Breast epithelium (tissue), 3 donors: ENCODE data around the gene SLC9A6.

Experiments
- CTCF ChIP-seq, 3 donors: fragments of 450-650 bp; IDR thresholded peaks; one replicate each; pipeline ENCODE4 v1.5.1; 2016 to 2017; ENCODE audit warnings: antibody characterized with exemption in 3 of 3, mild to moderate bottlenecking in 3 of 3, moderate library complexity in 3 of 3
- POLR2A ChIP-seq: fragments of 450-650 bp; IDR thresholded peaks from one replicate; pipeline ENCODE4 v1.6.1; 2016; ENCODE audit warnings: antibody characterized with exemption, mild to moderate bottlenecking, moderate library complexity
- POLR2AphosphoS5 ChIP-seq, 3 donors: sonication (generic); formaldehyde crosslinking; IDR thresholded peaks; one replicate each; pipeline ENCODE4 v1.6.1; 2017; ENCODE audit warnings: antibody characterized with exemption in 3 of 3

- TF ChIP-seq CTCF (IDR thresholded peaks at IDR 0.05) = no peak
- no peak for TF ChIP-seq POLR2AphosphoS5 (IDR thresholded peaks at IDR 0.05)
- TF ChIP-seq POLR2A = no peak
Measured at GRCh38 chrX:135951291-135951690, 33.9 kb upstream of the SLC9A6 start.
